GM10266 (cell line): Measurements from ENCODE around the gene BEST2.

Source experiments
- DNase-seq: peaks from one replicate; pipeline ENCODE4 v3.0.0; 2012; ENCODE audit errors: extremely low spot score
- CTCF ChIP-seq: IDR thresholded peaks from 2 replicates; pipeline ENCODE4 v1.5.1; 2012; ENCODE audit warnings: mild to moderate bottlenecking, low read depth; ENCODE audit not compliant: control insufficient read depth, insufficient read depth; ENCODE audit errors: missing control alignments

Gene BEST2

GRCh38 chr19:12764698-12765097 lies 13.1 kb downstream of the BEST2 start:
- no peak for TF ChIP-seq CTCF
- no peak for DNase-seq

GRCh38 chr19:12766051-12766521 lies 14.5 kb downstream of the BEST2 start:
- DNase-seq: no peak
- TF ChIP-seq CTCF: no peak

GRCh38 chr19:12767150-12767549 lies 15.6 kb downstream of the BEST2 start:
- no peak for TF ChIP-seq CTCF
- DNase-seq: no peak

- TF ChIP-seq CTCF: no peak
- DNase-seq: no peak
Observed at GRCh38 chr19:12767666-12768065, 16.1 kb downstream of the BEST2 start.

- TF ChIP-seq CTCF: no peak
- DNase-seq: no peak
Observed at GRCh38 chr19:12769689-12770088, 18.1 kb downstream of the BEST2 start.

GRCh38 chr19:12770922-12771321 lies 19.3 kb downstream of the BEST2 start:
- no peak for DNase-seq
- no peak for TF ChIP-seq CTCF

GRCh38 chr19:12772323-12772722 lies 20.7 kb downstream of the BEST2 start:
- no peak for TF ChIP-seq CTCF
- DNase-seq: no peak
